ENCODE measurements around the gene PATE1. TPM values are rescaled to one million over a fixed set of nuclear protein-coding genes. Genes with fewer than 3 reads are reported as not detected.

PATE1 gene
- not detected in 2 replicates for total RNA-seq

GRCh38 chr11:125745979-125746378 is at the start of gene PATE1:
TSS of gene PATE1 (plus strand) at chr11:125746279. CDS start at chr11:125746305, 26 bp downstream.

GRCh38 chr11:125778728-125779127 is 32.6 kb downstream of the PATE1 start, which contains the start of gene PATE2:
TSS of gene PATE2 (minus strand) at chr11:125778828. CDS start at chr11:125778773, 55 bp downstream.

GRCh38 chr11:125787827-125788226 is 41.7 kb downstream of the PATE1 start, which contains the start of gene PATE3:
TSS of gene PATE3 (plus strand) at chr11:125788127. CDS start at chr11:125788152, 25 bp downstream.

Other genes with a start within 250 kb of the PATE1 start
- 84.9 and 120 TPM in 2 replicates for gene EI24, start 176.8 kb upstream of the PATE1 start, total RNA-seq
- gene STT3A, start 153.4 kb upstream of the PATE1 start, total RNA-seq, result 320 and 332 TPM in 2 replicates
- gene CHEK1, start 121.1 kb upstream of the PATE1 start, total RNA-seq, result 16.1 and 20.5 TPM in 2 replicates
- not detected in 2 replicates for gene ACRV1, start 65.4 kb upstream of the PATE1 start, total RNA-seq
- gene PATE2, start 32.5 kb downstream of the PATE1 start, total RNA-seq, result not detected in 2 replicates
- not detected in 2 replicates for gene PATE3, start 41.8 kb downstream of the PATE1 start, total RNA-seq
- not detected in 2 replicates for gene PATE4, start 87.0 kb downstream of the PATE1 start, total RNA-seq
- 3.7 and 4.9 TPM in 2 replicates for gene HYLS1, start 141.4 kb downstream of the PATE1 start, total RNA-seq
- 11.4 and 13.0 TPM in 2 replicates for gene PUS3, start 156.9 kb downstream of the PATE1 start, total RNA-seq
- not detected in 2 replicates for gene DDX25, start 158.2 kb downstream of the PATE1 start, total RNA-seq
- 0.14 TPM in 1 of 2 replicates, not detected in the other for gene VSIG10L2, start 199.8 kb downstream of the PATE1 start, total RNA-seq